Loucy (cell line): ENCODE data around the gene SCP2D1.

ENCODE experiments used
- H2AFZ ChIP-seq: fragments of 200-600 bp; sonication (generic); 2 replicates; pipeline ENCODE4 v1.6.0; 2016; ENCODE audit warnings: antibody characterized with exemption, mild to moderate bottlenecking, low read length, moderate library complexity
- H3F3A ChIP-seq: fragments of 200-600 bp; 2 replicates; pipeline ENCODE4 v1.6.0; 2016; ENCODE audit warnings: antibody characterized with exemption, low read depth, mild to moderate bottlenecking
- H3K27me3 ChIP-seq: fragments of 200-600 bp; sonication (generic); 2 replicates; pipeline ENCODE4 v1.6.1; 2014; ENCODE audit warnings: low read length, mild to moderate bottlenecking; ENCODE audit not compliant: insufficient read depth, poor library complexity, severe bottlenecking
- H3K36me3 ChIP-seq: fragments of 200-600 bp; sonication (generic); 2 replicates; pipeline ENCODE4 v1.6.1; 2016; ENCODE audit warnings: low read length; ENCODE audit not compliant: insufficient read depth
- H3K4me1 ChIP-seq: fragments of 200-600 bp; sonication (generic); 2 replicates; pipeline ENCODE4 v1.5.1; 2014; ENCODE audit warnings: low read length, mild to moderate bottlenecking; ENCODE audit not compliant: insufficient read depth, poor library complexity, severe bottlenecking
- H3K4me2 ChIP-seq: fragments of 200-600 bp; sonication (generic); 2 replicates; pipeline ENCODE4 v1.6.0; 2014; ENCODE audit warnings: antibody characterized with exemption, low read length, low read depth, mild to moderate bottlenecking; ENCODE audit not compliant: poor library complexity, severe bottlenecking
- H3K4me3 ChIP-seq: fragments of 200-600 bp; sonication (generic); 2 replicates; pipeline ENCODE4 v1.5.1; 2014; ENCODE audit warnings: low read length, mild to moderate bottlenecking, mixed read lengths; ENCODE audit not compliant: poor library complexity, severe bottlenecking
- H3K79me2 ChIP-seq: fragments of 200-600 bp; sonication (generic); 2 replicates; pipeline ENCODE4 v1.6.1; 2014; ENCODE audit warnings: low read length; ENCODE audit not compliant: insufficient read depth
- H3K9ac ChIP-seq: fragments of 200-600 bp; sonication (generic); 2 replicates; pipeline ENCODE4 v1.6.0; 2014; ENCODE audit warnings: mild to moderate bottlenecking, low read depth, low read length, moderate library complexity; ENCODE audit not compliant: poor library complexity, severe bottlenecking
- H3K9me2 ChIP-seq: fragments of 200-600 bp; sonication (generic); replicated peaks from 2 replicates; pipeline ENCODE4 v1.6.1; 2016; ENCODE audit warnings: low read depth, low read length, mixed read lengths
- H3K9me3 ChIP-seq: fragments of 200-600 bp; sonication (generic); 2 replicates; pipeline ENCODE4 v1.6.1; 2014; ENCODE audit warnings: mild to moderate bottlenecking, antibody characterized with exemption, low read length, low read depth; ENCODE audit not compliant: insufficient read depth
- H4K20me1 ChIP-seq: fragments of 200-600 bp; sonication (generic); 2 replicates; pipeline ENCODE4 v1.6.0; 2014; ENCODE audit warnings: antibody characterized with exemption, low read length, mild to moderate bottlenecking; ENCODE audit not compliant: insufficient read depth, poor library complexity, severe bottlenecking
- CTCF ChIP-seq: fragments of 200-600 bp; sonication (generic); conservative IDR thresholded peaks from 2 replicates; pipeline ENCODE4 v1.5.1; 2014; ENCODE audit warnings: mild to moderate bottlenecking, antibody characterized with exemption, low read length
- EZH2phosphoT487 ChIP-seq: fragments of 200-600 bp; IDR thresholded peaks from 2 replicates; pipeline ENCODE4 v1.6.1; 2018; ENCODE audit warnings: antibody characterized with exemption, mild to moderate bottlenecking, moderate library complexity, borderline replicate concordance

SCP2D1 gene

GRCh38 chr20:18811904-18812303, 1.7 kb upstream of the SCP2D1 start:
- Histone ChIP-seq H3K79me2 (no peaks in the 10 kb centered on the region), H3K9me2 (no peaks in the 10 kb centered on the region), H3K4me1 (no peaks in the 10 kb centered on the region), H3F3A (no peaks in the 10 kb centered on the region), H3K9ac (no peak overlapping the region), H3K4me2 (no peak overlapping the region), H4K20me1 (no peaks in the 10 kb centered on the region), H2AFZ (no peak overlapping the region), H3K4me3 (no peak overlapping the region), H3K36me3 (no peaks in the 10 kb centered on the region), H3K9me3 (no peaks in the 10 kb centered on the region), H3K27me3 (no peaks in the 10 kb centered on the region)
- no peak for TF ChIP-seq EZH2phosphoT487
- TF ChIP-seq CTCF, result no peak

GRCh38 chr20:18815194-18815942, 1.8 kb downstream of the SCP2D1 start:
- no peak overlapping the region for H3K4me3 ChIP-seq
- H2AFZ ChIP-seq, result no peak overlapping the region
- no peak overlapping the region for H3K9ac ChIP-seq
- H3K9me2 ChIP-seq, result no peaks in the 10 kb centered on the region
- TF ChIP-seq CTCF (no peak), EZH2phosphoT487 (no peak)
- H3K27me3 ChIP-seq, result no peaks in the 10 kb centered on the region
- no peaks in the 10 kb centered on the region for H3K79me2 ChIP-seq
- no peaks in the 10 kb centered on the region for H3F3A ChIP-seq
- no peaks in the 10 kb centered on the region for H3K36me3 ChIP-seq
- no peak overlapping the region for H3K4me2 ChIP-seq
- no peaks in the 10 kb centered on the region for H3K9me3 ChIP-seq
- no peaks in the 10 kb centered on the region for H4K20me1 ChIP-seq
- H3K4me1 ChIP-seq, result no peaks in the 10 kb centered on the region

- Histone ChIP-seq H3K9ac (no peak overlapping the region), H3K79me2 (no peaks in the 10 kb centered on the region)
- TF ChIP-seq EZH2phosphoT487 (no peak), CTCF (no peak)
Observed at GRCh38 chr20:18822832-18823231, 9.2 kb downstream of the SCP2D1 start.

More at GRCh38 chr20:18822832-18823231, 9.2 kb downstream of the SCP2D1 start:
- Histone ChIP-seq H3K27me3 (no peaks in the 10 kb centered on the region), H3K4me2 (no peak overlapping the region), H3K36me3 (no peaks in the 10 kb centered on the region), H3K9me3 (no peaks in the 10 kb centered on the region), H3K4me1 (no peaks in the 10 kb centered on the region), H4K20me1 (no peaks in the 10 kb centered on the region), H3F3A (no peaks in the 10 kb centered on the region), H3K9me2 (no peaks in the 10 kb centered on the region), H2AFZ (no peak overlapping the region), H3K4me3 (no peak overlapping the region)
